ENCODE results near the gene SYCP2L.

DNA sequence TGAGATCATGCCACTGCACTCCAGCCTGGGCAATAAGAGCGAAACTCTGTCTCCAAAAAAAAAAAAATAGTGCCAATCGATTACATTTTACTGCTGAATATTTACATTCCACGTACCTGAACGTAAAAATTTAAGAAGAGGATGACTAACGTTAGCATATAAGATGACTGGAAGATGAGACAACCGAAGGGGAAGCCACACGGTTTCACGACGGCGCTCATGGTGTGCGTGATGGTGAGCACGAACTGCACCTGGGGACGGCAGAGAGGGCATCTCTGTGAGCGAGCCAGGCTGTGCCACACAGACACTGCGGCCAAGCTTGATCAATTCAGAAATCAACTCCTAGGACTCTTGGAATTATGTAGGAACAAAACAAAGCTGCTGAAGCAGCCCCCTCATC lies 102.7 kb downstream of the SYCP2L start:
- TF ChIP-seq, protein P1, sequence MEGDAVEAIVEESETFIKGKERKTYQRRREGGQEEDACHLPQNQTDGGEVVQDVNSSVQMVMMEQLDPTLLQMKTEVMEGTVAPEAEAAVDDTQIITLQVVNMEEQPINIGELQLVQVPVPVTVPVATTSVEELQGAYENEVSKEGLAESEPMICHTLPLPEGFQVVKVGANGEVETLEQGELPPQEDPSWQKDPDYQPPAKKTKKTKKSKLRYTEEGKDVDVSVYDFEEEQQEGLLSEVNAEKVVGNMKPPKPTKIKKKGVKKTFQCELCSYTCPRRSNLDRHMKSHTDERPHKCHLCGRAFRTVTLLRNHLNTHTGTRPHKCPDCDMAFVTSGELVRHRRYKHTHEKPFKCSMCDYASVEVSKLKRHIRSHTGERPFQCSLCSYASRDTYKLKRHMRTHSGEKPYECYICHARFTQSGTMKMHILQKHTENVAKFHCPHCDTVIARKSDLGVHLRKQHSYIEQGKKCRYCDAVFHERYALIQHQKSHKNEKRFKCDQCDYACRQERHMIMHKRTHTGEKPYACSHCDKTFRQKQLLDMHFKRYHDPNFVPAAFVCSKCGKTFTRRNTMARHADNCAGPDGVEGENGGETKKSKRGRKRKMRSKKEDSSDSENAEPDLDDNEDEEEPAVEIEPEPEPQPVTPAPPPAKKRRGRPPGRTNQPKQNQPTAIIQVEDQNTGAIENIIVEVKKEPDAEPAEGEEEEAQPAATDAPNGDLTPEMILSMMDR (IDR thresholded peaks at IDR 0.05; ENCODE audit: extremely low read depth in 1 of 2, insufficient read depth in 1 of 2, low read depth in 1 of 2, low read length in 2 of 2): no peak
- TF ChIP-seq POLR2AphosphoS5 (IDR thresholded peaks at IDR 0.05; ENCODE audit: insufficient read depth, low read depth, low read length) (no peak), MYC (IDR thresholded peaks at IDR 0.05; ENCODE audit: low read depth, low read length) (no peak), POLR2A (IDR thresholded peaks at IDR 0.05; ENCODE audit: low read depth, low read length) (no peak), EZH2 (IDR thresholded peaks at IDR 0.05; ENCODE audit: borderline replicate concordance, low read depth, low read length, severe bottlenecking) (no peak), JUN (IDR thresholded peaks at IDR 0.05; ENCODE audit: borderline replicate concordance, insufficient read depth, insufficient read length, low read depth) (no peak), FOS (IDR thresholded peaks at IDR 0.05; ENCODE audit: borderline replicate concordance, insufficient read depth, low read length) (no peak), GATA2 (IDR thresholded peaks at IDR 0.05; ENCODE audit: insufficient read depth, insufficient read length, low read depth, low read length) (no peak)
- TF ChIP-seq, protein P2, sequence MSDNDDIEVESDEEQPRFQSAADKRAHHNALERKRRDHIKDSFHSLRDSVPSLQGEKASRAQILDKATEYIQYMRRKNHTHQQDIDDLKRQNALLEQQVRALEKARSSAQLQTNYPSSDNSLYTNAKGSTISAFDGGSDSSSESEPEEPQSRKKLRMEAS (IDR thresholded peaks at IDR 0.05; ENCODE audit: insufficient read depth, insufficient read length): no peak
